Measurements from ENCODE around the gene OGDH.
"Not testable (repeated sequence)": the region's sequence is repeated elsewhere in the genome, so short reads cannot be mapped to it uniquely, and the experiment has no call there.

OGDH gene

GRCh38 chr7:44709011-44709915 lies 102.8 kb downstream of the OGDH start:
- DNase-seq = no peak

- no peak for DNase-seq
Observed at GRCh38 chr7:44709945-44710596, 103.6 kb downstream of the OGDH start.

- no peak for DNase-seq
Observed at GRCh38 chr7:44711528-44711927, 105.1 kb downstream of the OGDH start.

GRCh38 chr7:44712012-44712411 lies 105.6 kb downstream of the OGDH start:
- DNase-seq = peak; percentile 64

- no peak for DNase-seq
Observed at GRCh38 chr7:44713141-44713540, 106.7 kb downstream of the OGDH start.

GRCh38 chr7:44713680-44714335 lies 107.4 kb downstream of the OGDH start:
- no peak for DNase-seq

- DNase-seq = no peak
Observed at GRCh38 chr7:44716205-44716604, 109.8 kb downstream of the OGDH start.

GRCh38 chr7:44720301-44720700 lies 113.9 kb downstream of the OGDH start:
- DNase-seq = no peak

GRCh38 chr7:44724276-44724675 lies 117.8 kb downstream of the OGDH start:
- DNase-seq = peak; percentile 94

- not testable (repeated sequence) for DNase-seq
Observed at GRCh38 chr7:44726250-44726649, 119.8 kb downstream of the OGDH start.

GRCh38 chr7:44727158-44727936 lies 120.9 kb downstream of the OGDH start:
- DNase-seq = no peak

- no peak for DNase-seq
Observed at GRCh38 chr7:44727937-44728262, 121.5 kb downstream of the OGDH start.

- DNase-seq = no peak
Observed at GRCh38 chr7:44729949-44730590, 123.6 kb downstream of the OGDH start.

GRCh38 chr7:44732971-44733370 lies 126.5 kb downstream of the OGDH start:
- DNase-seq = not testable (repeated sequence)

GRCh38 chr7:44733708-44734481 lies 127.5 kb downstream of the OGDH start:
- no peak for DNase-seq

- DNase-seq = no peak
Observed at GRCh38 chr7:44735403-44736165, 129.2 kb downstream of the OGDH start.

- no peak for DNase-seq
Observed at GRCh38 chr7:44736896-44737295, 130.5 kb downstream of the OGDH start.

GRCh38 chr7:44738051-44738723 lies 131.8 kb downstream of the OGDH start:
- DNase-seq = no peak

- DNase-seq = no peak
Observed at GRCh38 chr7:44738876-44739665, 132.6 kb downstream of the OGDH start.
